SHP77 (cell line): ENCODE measurements around the gene DALRD3.

ENCODE experiments used
- DNase-seq, 2 experiments: peaks; one replicate each; lab custom pipeline; 2025; lab: John Stamatoyannopoulos, UW

DALRD3 gene

GRCh38 chr3:49005998-49006397 lies 12.4 kb downstream of the DALRD3 start:
- no peak for DNase-seq

GRCh38 chr3:49005303-49005680 lies 13.1 kb downstream of the DALRD3 start:
- DNase-seq = no peak

- DNase-seq = no peak
Observed at GRCh38 chr3:49004352-49005302, 13.8 kb downstream of the DALRD3 start.

- no peak for DNase-seq
Observed at GRCh38 chr3:49001155-49001554, 17.2 kb downstream of the DALRD3 start.

- DNase-seq = no peak
Observed at GRCh38 chr3:48999085-48999858, 19.1 kb downstream of the DALRD3 start.

GRCh38 chr3:48997714-48998637 lies 20.4 kb downstream of the DALRD3 start:
- peak in 1 of 2 experiments; percentile 41 for DNase-seq

- no peak for DNase-seq
Observed at GRCh38 chr3:48997102-48997635, 21.2 kb downstream of the DALRD3 start.

GRCh38 chr3:48996640-48997039 lies 21.7 kb downstream of the DALRD3 start:
- DNase-seq = no peak

- DNase-seq = no peak
Observed at GRCh38 chr3:48993834-48994233, 24.5 kb downstream of the DALRD3 start.

- DNase-seq = no peak
Observed at GRCh38 chr3:48991851-48992545, 26.4 kb downstream of the DALRD3 start.

- DNase-seq = peak in 1 of 2 experiments; percentile 23
Observed at GRCh38 chr3:48990636-48991469, 27.5 kb downstream of the DALRD3 start.

GRCh38 chr3:48989796-48990635 lies 28.4 kb downstream of the DALRD3 start, which contains the start of gene P4HTM:
Gene P4HTM, plus strand, starts transcription at chr3:48990241. Its CDS starts 16 bp downstream, at chr3:48990257.
- DNase-seq = peak; percentile 57 to 64

- no peak for DNase-seq
Observed at GRCh38 chr3:48989126-48989795, 29.1 kb downstream of the DALRD3 start.

- no peak for DNase-seq
Observed at GRCh38 chr3:48985831-48986376, 32.5 kb downstream of the DALRD3 start.

GRCh38 chr3:48984663-48985062 lies 33.7 kb downstream of the DALRD3 start:
- DNase-seq = no peak

GRCh38 chr3:48983096-48983495 lies 35.3 kb downstream of the DALRD3 start:
- DNase-seq = no peak

GRCh38 chr3:48982686-48983085 lies 35.7 kb downstream of the DALRD3 start:
- no peak for DNase-seq

GRCh38 chr3:48982016-48982415 lies 36.4 kb downstream of the DALRD3 start:
- no peak for DNase-seq
